ENCODE results near the gene KPNA1. TPM values are rescaled to one million over a fixed set of nuclear protein-coding genes. Genes with fewer than 3 reads are reported as not detected.

KPNA1 gene
- total RNA-seq, 1 experiment from 2014 or later = 118 TPM

- TF ChIP-seq CTCF (IDR thresholded peaks at IDR 0.05) (no peak), SIN3A (IDR thresholded peaks at IDR 0.05; ENCODE audit: borderline replicate concordance, insufficient read depth, low read depth, low read length) (no peak), POLR2AphosphoS5 (IDR thresholded peaks at IDR 0.05; ENCODE audit: low read depth, low read length) (no peak), TCF7L2 (IDR thresholded peaks at IDR 0.05; ENCODE audit: low read depth, low read length) (no peak), REST (IDR thresholded peaks at IDR 0.05; ENCODE audit: insufficient read depth in 1 of 2, low read depth in 2 of 2, low read length in 1 of 2) (no peak)
- Histone ChIP-seq H3K4me1 (ENCODE audit: control insufficient read depth, insufficient read depth, low read length) (no peaks in the 10 kb centered on the region), H3K9me3 (ENCODE audit: control insufficient read depth, insufficient read depth, low read depth, low read length) (no peaks in the 10 kb centered on the region), H3K4me3 (ENCODE audit: low read depth in 2 of 2, low read length in 2 of 2) (no peak overlapping the region), H3K36me3 (ENCODE audit: control insufficient read depth, insufficient read depth, low read length) (peaks cover 10% of the 10 kb centered on the region; the same call in 1 of the 2 replicates), H3K27ac (ENCODE audit: low read length) (no peak overlapping the region), H3K27me3 (ENCODE audit: control insufficient read depth, insufficient read depth, low read length) (no peaks in the 10 kb centered on the region)
- intact Hi-C loops (cut with micrococcal nuclease; ENCODE audit: unreplicated experiment) = no loop called here
- CTCF ChIA-PET = no interaction called here
- POLR2A ChIA-PET = interaction anchor here (0.6 kb wide), 1 partner anchor 53 kb away, joined by 5 read pairs; no protein-coding TSS in a partner anchor
- no peak for DNase-seq (ENCODE audit: low read depth, low spot score)
- BruUV-seq (replicated peaks) = no TSS peak
- ATAC-seq = no peak
- in situ Hi-C loops (cut with HindIII; ENCODE audit: low pct_unique_long_range_greater_than_20kb, low sequenced_read_pairs) = no loop called here
Observed at GRCh38 chr3:122403489-122403888, 111.2 kb downstream of the KPNA1 start.

DNA sequence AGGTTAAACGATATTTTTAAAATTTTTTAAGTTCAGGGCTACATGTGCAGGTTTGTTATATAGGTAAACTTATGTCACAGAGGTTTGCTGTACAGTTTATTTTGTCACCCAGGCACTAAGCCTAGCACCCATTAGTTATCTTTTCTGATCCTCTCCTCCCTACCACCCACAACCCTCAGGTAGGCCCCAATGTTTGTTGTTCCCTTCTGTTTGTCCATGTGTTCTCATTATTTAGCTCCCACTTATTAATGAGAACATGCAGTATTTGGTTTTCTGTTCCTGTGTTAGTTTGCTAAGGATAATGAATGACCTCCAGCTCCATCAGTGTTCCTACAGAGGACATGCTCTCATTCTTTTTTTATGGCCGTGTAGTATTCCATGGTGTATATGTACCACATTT, 115.8 kb downstream of the KPNA1 start:
- Histone ChIP-seq H3K4me1 (ENCODE audit: control insufficient read depth, insufficient read depth, low read length) (no peaks in the 10 kb centered on the region), H3K27me3 (ENCODE audit: control insufficient read depth, insufficient read depth, low read length) (no peaks in the 10 kb centered on the region), H3K36me3 (ENCODE audit: control insufficient read depth, insufficient read depth, low read length) (no peaks in the 10 kb centered on the region), H3K27ac (ENCODE audit: low read length) (no peak overlapping the region), H3K9me3 (ENCODE audit: control insufficient read depth, insufficient read depth, low read depth, low read length) (no peaks in the 10 kb centered on the region), H3K4me3 (ENCODE audit: low read depth in 2 of 2, low read length in 2 of 2) (no peak overlapping the region)
- in situ Hi-C loops (cut with HindIII; ENCODE audit: low pct_unique_long_range_greater_than_20kb, low sequenced_read_pairs) (no loop called here), intact Hi-C loops (cut with micrococcal nuclease; ENCODE audit: unreplicated experiment) (no loop called here)
- no peak for ATAC-seq
- TF ChIP-seq REST (IDR thresholded peaks at IDR 0.05; ENCODE audit: insufficient read depth in 1 of 2, low read depth in 2 of 2, low read length in 1 of 2) (no peak), SIN3A (IDR thresholded peaks at IDR 0.05; ENCODE audit: borderline replicate concordance, insufficient read depth, low read depth, low read length) (no peak), TCF7L2 (IDR thresholded peaks at IDR 0.05; ENCODE audit: low read depth, low read length) (no peak), POLR2AphosphoS5 (IDR thresholded peaks at IDR 0.05; ENCODE audit: low read depth, low read length) (no peak), CTCF (IDR thresholded peaks at IDR 0.05) (no peak)
- ChIA-PET CTCF (no interaction called here), POLR2A (no interaction called here)
- BruUV-seq (replicated peaks) = no TSS peak
- no peak for DNase-seq (ENCODE audit: low read depth, low spot score)

All from Panc1 (cell line).